Measurements from ENCODE around the gene COPE.

Gene COPE

GRCh38 chr19:18849838-18850400, 69.3 kb downstream of the COPE start:
- no peak for DNase-seq
